CD4-positive, alpha-beta T cell (primary cell): ENCODE results near the gene TARBP2. TPM values are rescaled to one million over a fixed set of nuclear protein-coding genes. Genes with fewer than 3 reads are reported as not detected.

Experiments used
- ATAC-seq: fragments of 200-7000 bp; cut with Tn5 transposase; one replicate; pipeline ENCODE4 v1.10.0; 2022; ENCODE audit warnings: mild to moderate bottlenecking; ENCODE audit not compliant: poor library complexity
- CTCF ChIA-PET: fragments of 350-600 bp; sonication (Branson Sonifier 250); formaldehyde crosslinking; loops from one replicate; lab custom pipeline; 2021; ENCODE audit warnings: antibody characterized with exemption, inconsistent platforms; lab: Charles Lee
- POLR2A ChIA-PET: fragments of 350-600 bp; sonication (Branson Sonifier 250); formaldehyde crosslinking; loops from one replicate; lab custom pipeline; 2021; ENCODE audit warnings: antibody characterized with exemption, inconsistent platforms; lab: Charles Lee
- DNase-seq, 14 experiments: peaks; one replicate each; pipeline ENCODE4 v3.0.0-alpha.2; 2013 to 2020; ENCODE audit warnings: mixed read lengths in 2 of 14
- H3K27ac ChIP-seq, 2 donors: one replicate each; pipeline versions ENCODE4 v1.5.1 to v1.7.0; 2013; ENCODE audit warnings: low read length in 2 of 2, low read depth in 1 of 2, mild to moderate bottlenecking in 1 of 2
- H3K27me3 ChIP-seq, 2 experiments: 1 replicate in 1 of 2; 2 replicates in 1 of 2; pipeline versions ENCODE4 v1.6.1 to v1.7.0; 2013; ENCODE audit warnings: low read length in 2 of 2, control low read depth in 1 of 2, mild to moderate bottlenecking in 1 of 2, moderate library complexity in 1 of 2; ENCODE audit not compliant: insufficient read depth in 2 of 2, control insufficient read depth in 1 of 2
- H3K36me3 ChIP-seq: one replicate; pipeline ENCODE4 v1.6.1; 2013; ENCODE audit warnings: low read length, control low read depth; ENCODE audit not compliant: insufficient read depth
- H3K4me1 ChIP-seq: one replicate; pipeline ENCODE4 v1.6.1; 2013; ENCODE audit warnings: low read length, control low read depth; ENCODE audit not compliant: insufficient read depth
- H3K4me3 ChIP-seq: one replicate; pipeline ENCODE4 v1.5.1; 2013; ENCODE audit warnings: mild to moderate bottlenecking, low read length, moderate library complexity
- H3K9me3 ChIP-seq, 2 experiments: 1 replicate in 1 of 2; 2 replicates in 1 of 2; pipeline versions ENCODE4 v1.6.1 to v1.7.0; 2013; ENCODE audit warnings: low read length in 2 of 2, mild to moderate bottlenecking in 2 of 2, control low read depth in 1 of 2, moderate library complexity in 1 of 2; ENCODE audit not compliant: control insufficient read depth in 1 of 2, insufficient read depth in 1 of 2
- H3K27ac Mint-ChIP-seq: one replicate; pipeline ENCODE4 v1.8.0; 2020; ENCODE audit warnings: mixed read lengths
- H3K27me3 Mint-ChIP-seq: one replicate; pipeline ENCODE4 v1.8.0; 2021; ENCODE audit warnings: mixed read lengths
- H3K36me3 Mint-ChIP-seq: one replicate; pipeline ENCODE4 v1.8.0; 2021; ENCODE audit warnings: low read depth, mixed read lengths
- H3K4me1 Mint-ChIP-seq: one replicate; pipeline ENCODE4 v1.8.0; 2021; ENCODE audit warnings: low read depth, mixed read lengths
- H3K4me3 Mint-ChIP-seq: one replicate; pipeline ENCODE4 v1.8.0; 2020; ENCODE audit warnings: mild to moderate bottlenecking, mixed read lengths
- H3K9me3 Mint-ChIP-seq: one replicate; pipeline ENCODE4 v1.8.0; 2020; ENCODE audit warnings: mixed read lengths
- CTCF ChIP-seq: fragments of 200-600 bp; IDR thresholded peaks from one replicate; pipeline ENCODE4 v1.8.0; 2022; ENCODE audit warnings: antibody characterized with exemption, mild to moderate bottlenecking
- intact Hi-C, 2 experiments: fragments of 100-400 bp; cut with DNase I in 1 of 2; cut with micrococcal nuclease in 1 of 2; formaldehyde crosslinking; loops; one replicate each; pipeline versions ENCODE4 v1.15.1 to v1.9.0; 2023 to 2025; cut with DNase I, micrococcal nuclease
- total RNA-seq, 174 experiments: library from RNA in 2 of 174; stranded (reverse) in 2 of 174; gene quantifications; one replicate each; pipeline ENCODE4 v1.2.3 and lab custom pipeline; 2021 to 2026

TARBP2 gene
- total RNA-seq, 2 experiments from 2014 or later: 21.7 to 22.4 TPM

DNA sequence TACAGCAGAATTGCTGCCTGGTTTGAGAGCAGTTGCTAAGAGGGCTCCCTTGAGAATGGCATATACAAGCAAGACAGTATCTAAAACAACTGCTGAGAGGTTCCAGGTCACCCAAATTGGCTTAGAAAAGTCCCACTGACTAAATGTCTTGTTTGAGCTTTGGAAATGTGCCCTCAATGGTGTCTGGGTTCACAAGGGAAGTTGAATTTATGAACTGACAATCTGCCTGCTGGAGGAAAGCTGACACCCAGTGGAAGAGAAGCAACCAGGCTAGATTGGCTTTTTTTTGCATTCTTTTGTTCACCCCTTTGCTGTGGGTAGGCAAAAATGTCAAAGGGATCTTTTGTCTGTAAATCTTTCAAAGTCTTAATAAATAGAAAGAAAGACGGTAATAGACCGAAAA is 50.8 kb downstream of the TARBP2 start:
- no peak for ATAC-seq
- Histone ChIP-seq H3K36me3 (peaks cover 35% of the 10 kb centered on the region), H3K27ac (no peak overlapping the region), H3K27me3 (no peaks in the 10 kb centered on the region), H3K4me1 (peaks cover 9% of the 10 kb centered on the region), H3K4me3 (no peak overlapping the region), H3K9me3 (no peaks in the 10 kb centered on the region)
- no peak overlapping the region for H3K27ac Mint-ChIP-seq
- ChIA-PET CTCF (no interaction called here), POLR2A (no interaction called here)
- no peaks in the 10 kb centered on the region for H3K9me3 Mint-ChIP-seq
- no peak for TF ChIP-seq CTCF
- no peaks in the 10 kb centered on the region for H3K27me3 Mint-ChIP-seq
- peaks cover 42% of the 10 kb centered on the region for H3K36me3 Mint-ChIP-seq
- intact Hi-C loops: no loop called here
- H3K4me1 Mint-ChIP-seq: peaks cover 18% of the 10 kb centered on the region
- H3K4me3 Mint-ChIP-seq: no peak overlapping the region
- peak in 1 of 14 experiments; percentile 14 for DNase-seq

DNA sequence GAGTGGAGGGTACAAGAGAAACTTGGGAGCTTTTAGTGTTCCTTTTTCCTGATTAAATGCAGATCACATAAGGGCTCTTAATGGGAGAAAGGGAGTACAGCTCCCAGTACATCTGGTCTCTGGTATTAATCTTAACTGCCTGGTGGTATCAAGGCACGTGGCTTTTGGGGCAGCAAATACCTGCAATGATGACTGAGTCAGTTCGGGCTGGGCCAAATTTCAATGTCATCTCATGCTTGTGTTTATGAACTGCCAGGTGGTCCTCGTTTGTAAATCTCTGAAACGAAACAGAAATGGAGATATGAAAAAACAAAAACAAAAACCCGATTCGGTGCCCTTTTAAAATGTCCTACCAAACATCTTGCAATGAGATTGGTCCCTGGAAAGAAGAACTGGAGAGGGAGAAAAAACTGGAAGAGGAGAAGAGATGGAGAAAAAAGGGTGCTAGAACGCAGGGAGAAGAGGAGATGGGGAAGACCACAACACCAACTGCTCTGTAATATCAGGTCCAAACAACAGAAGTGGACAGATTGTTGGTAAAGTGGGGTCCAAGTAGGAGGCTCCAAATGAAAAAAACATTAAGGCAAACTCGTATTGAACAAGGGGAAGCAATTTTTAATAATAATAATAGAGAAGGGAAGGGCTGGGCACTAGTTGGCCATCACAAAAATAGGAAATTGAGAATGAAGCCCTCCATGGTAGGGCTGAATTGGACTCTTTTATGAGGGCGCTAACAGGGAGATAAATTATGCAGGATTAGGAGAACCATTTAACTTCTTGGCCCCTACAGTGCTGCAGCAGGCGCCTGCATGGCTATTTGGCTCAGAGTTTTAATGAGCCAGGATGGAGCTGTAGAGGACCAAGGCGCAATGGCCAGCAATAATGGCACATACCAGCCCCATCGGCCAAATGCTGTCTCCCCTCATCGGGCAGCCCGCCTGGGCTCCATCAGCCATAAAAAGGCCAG is 51.6 kb downstream of the TARBP2 start:
- H3K27ac Mint-ChIP-seq: no peak overlapping the region
- no peaks in the 10 kb centered on the region for H3K27me3 ChIP-seq
- peaks cover 42% of the 10 kb centered on the region for H3K36me3 Mint-ChIP-seq
- DNase-seq (no peak), ATAC-seq (no peak)
- no peak overlapping the region for H3K4me3 Mint-ChIP-seq
- H3K9me3 Mint-ChIP-seq: no peaks in the 10 kb centered on the region
- no peak overlapping the region for H3K4me3 ChIP-seq
- H3K4me1 Mint-ChIP-seq: peaks cover 18% of the 10 kb centered on the region
- POLR2A ChIA-PET: no interaction called here
- TF ChIP-seq CTCF: no peak
- peaks cover 35% of the 10 kb centered on the region for H3K36me3 ChIP-seq
- peaks cover 9% of the 10 kb centered on the region for H3K4me1 ChIP-seq
- CTCF ChIA-PET: no interaction called here
- intact Hi-C loops: no loop called here
- no peaks in the 10 kb centered on the region for H3K27me3 Mint-ChIP-seq
- H3K27ac ChIP-seq: no peak overlapping the region
- H3K9me3 ChIP-seq: no peaks in the 10 kb centered on the region

Other genes starting within 250 kb of the TARBP2 start
- gene ESPL1, start 233.0 kb upstream of the TARBP2 start, total RNA-seq: under 1 TPM; 0.20 to 0.71 TPM
- gene PFDN5, start 205.7 kb upstream of the TARBP2 start, total RNA-seq: 100 to 1,000 TPM; 757 to 763 TPM
- 10 to 100 TPM; 30.9 to 33.8 TPM for gene MYG1, start 201.6 kb upstream of the TARBP2 start, total RNA-seq
- gene AAAS, start 179.7 kb upstream of the TARBP2 start, total RNA-seq: 10 to 100 TPM; 21.0 to 22.7 TPM
- gene SP7, start 164.9 kb upstream of the TARBP2 start, total RNA-seq: under 1 TPM in 1 of 2 experiments, not detected in 1; 0.14 TPM
- 10 to 100 TPM; 42.3 to 43.3 TPM for gene SP1, start 121.1 kb upstream of the TARBP2 start, total RNA-seq
- not detected for gene AMHR2, start 77.4 kb upstream of the TARBP2 start, total RNA-seq
- 100 to 1,000 TPM; 133 to 142 TPM for gene PRR13, start 59.5 kb upstream of the TARBP2 start, total RNA-seq
- gene PCBP2, start 49.2 kb upstream of the TARBP2 start, total RNA-seq: 1,000 to 10,000 TPM; 1,331 to 1,359 TPM
- 10 to 100 TPM; 12.6 to 15.2 TPM for gene MAP3K12, start 1.8 kb upstream of the TARBP2 start, total RNA-seq
- not detected for gene NPFF, start 6.2 kb downstream of the TARBP2 start, total RNA-seq
- 10 to 100 TPM; 13.3 to 14.3 TPM for gene ATF7, start 125.1 kb downstream of the TARBP2 start, total RNA-seq
- 100 to 1,000 TPM; 235 to 245 TPM for gene ATP5MC2, start 174.8 kb downstream of the TARBP2 start, total RNA-seq
- gene CALCOCO1, start 226.2 kb downstream of the TARBP2 start, total RNA-seq: 10 to 100 TPM; 66.8 to 69.3 TPM